Measurements from ENCODE around the gene TBXA2R.

GRCh38 chr19:3620817-3621547 lies 14.3 kb upstream of the TBXA2R start:
- no peak for TF ChIP-seq CTCF (IDR thresholded peaks at IDR 0.05)
- no peak for TF ChIP-seq POLR2A (IDR thresholded peaks at IDR 0.05)
